ENCODE data around the gene ANKMY2.

DNA sequence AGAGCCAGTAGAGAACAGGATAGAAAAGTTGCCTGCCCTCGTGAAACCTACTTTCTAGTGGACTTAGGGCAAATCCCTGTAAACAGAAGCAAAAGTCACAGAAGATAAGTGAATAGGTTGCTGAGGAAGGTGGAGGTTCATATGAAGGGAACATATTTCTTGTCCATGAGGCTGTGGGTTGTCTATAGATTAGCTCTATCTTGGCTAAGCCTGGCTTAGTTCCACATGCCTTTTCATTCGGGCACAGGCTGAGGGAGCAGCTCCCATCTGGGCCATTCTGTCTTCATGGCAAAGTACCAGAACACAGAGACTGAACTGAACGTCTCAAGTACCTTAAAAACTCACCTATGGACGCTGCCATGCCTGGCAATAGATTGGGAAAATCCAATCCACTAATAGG is 45.7 kb upstream of the ANKMY2 start:
- TF ChIP-seq, protein P1, sequence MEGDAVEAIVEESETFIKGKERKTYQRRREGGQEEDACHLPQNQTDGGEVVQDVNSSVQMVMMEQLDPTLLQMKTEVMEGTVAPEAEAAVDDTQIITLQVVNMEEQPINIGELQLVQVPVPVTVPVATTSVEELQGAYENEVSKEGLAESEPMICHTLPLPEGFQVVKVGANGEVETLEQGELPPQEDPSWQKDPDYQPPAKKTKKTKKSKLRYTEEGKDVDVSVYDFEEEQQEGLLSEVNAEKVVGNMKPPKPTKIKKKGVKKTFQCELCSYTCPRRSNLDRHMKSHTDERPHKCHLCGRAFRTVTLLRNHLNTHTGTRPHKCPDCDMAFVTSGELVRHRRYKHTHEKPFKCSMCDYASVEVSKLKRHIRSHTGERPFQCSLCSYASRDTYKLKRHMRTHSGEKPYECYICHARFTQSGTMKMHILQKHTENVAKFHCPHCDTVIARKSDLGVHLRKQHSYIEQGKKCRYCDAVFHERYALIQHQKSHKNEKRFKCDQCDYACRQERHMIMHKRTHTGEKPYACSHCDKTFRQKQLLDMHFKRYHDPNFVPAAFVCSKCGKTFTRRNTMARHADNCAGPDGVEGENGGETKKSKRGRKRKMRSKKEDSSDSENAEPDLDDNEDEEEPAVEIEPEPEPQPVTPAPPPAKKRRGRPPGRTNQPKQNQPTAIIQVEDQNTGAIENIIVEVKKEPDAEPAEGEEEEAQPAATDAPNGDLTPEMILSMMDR (IDR thresholded peaks at IDR 0.05): no peak
- TF ChIP-seq POLR2A (IDR thresholded peaks at IDR 0.05): no peak
